Adipocyte (in vitro differentiated cells): Measurements from ENCODE around the gene ENDOD1.
"Not testable (repeated sequence)": the region's sequence is repeated elsewhere in the genome, so short reads cannot be mapped to it uniquely, and the experiment has no call there.

ENCODE experiments used
- DNase-seq: peaks from one replicate; pipeline ENCODE4 v3.0.0-alpha.2; 2015; ENCODE audit warnings: low read depth
- H3K27me3 ChIP-seq: replicated peaks from 2 replicates; pipeline ENCODE4 v1.7.0; 2013; ENCODE audit warnings: mild to moderate bottlenecking, low read length, moderate library complexity; ENCODE audit not compliant: control insufficient read depth, insufficient read depth
- H3K36me3 ChIP-seq: 2 replicates; pipeline ENCODE4 v1.7.0; 2013; ENCODE audit warnings: low read length, mild to moderate bottlenecking, moderate library complexity; ENCODE audit not compliant: control insufficient read depth, insufficient read depth, severe bottlenecking
- H3K4me1 ChIP-seq: 2 replicates; pipeline ENCODE4 v1.7.0; 2013; ENCODE audit warnings: mild to moderate bottlenecking, low read length, moderate library complexity; ENCODE audit not compliant: control insufficient read depth, insufficient read depth
- H3K4me3 ChIP-seq: 2 replicates; pipeline ENCODE4 v1.7.0; 2013; ENCODE audit warnings: mild to moderate bottlenecking, low read length, moderate library complexity
- H3K9ac ChIP-seq: 2 replicates; pipeline ENCODE4 v1.7.0; 2013; ENCODE audit warnings: mild to moderate bottlenecking, low read length, moderate library complexity
- H3K9me3 ChIP-seq: 2 replicates; pipeline ENCODE4 v1.7.0; 2013; ENCODE audit warnings: mild to moderate bottlenecking, low read length, moderate library complexity; ENCODE audit not compliant: control insufficient read depth

Gene ENDOD1

GRCh38 chr11:95089620-95090542 lies at the start of gene ENDOD1:
ENDOD1 (plus strand) TSS chr11:95089846; CDS start chr11:95089928, 82 bp downstream.
- H3K27me3 ChIP-seq, result no peaks in the 10 kb centered on the region
- no peaks in the 10 kb centered on the region for H3K36me3 ChIP-seq
- H3K4me1 ChIP-seq, result peaks cover 40% of the 10 kb centered on the region
- DNase-seq, result peak; percentile 94
- H3K4me3 ChIP-seq, result peak within 1 kb of the TSS; percentile 87
- peak within 1 kb of the TSS; percentile 90 for H3K9ac ChIP-seq
- H3K9me3 ChIP-seq, result no peaks in the 10 kb centered on the region

DNA sequence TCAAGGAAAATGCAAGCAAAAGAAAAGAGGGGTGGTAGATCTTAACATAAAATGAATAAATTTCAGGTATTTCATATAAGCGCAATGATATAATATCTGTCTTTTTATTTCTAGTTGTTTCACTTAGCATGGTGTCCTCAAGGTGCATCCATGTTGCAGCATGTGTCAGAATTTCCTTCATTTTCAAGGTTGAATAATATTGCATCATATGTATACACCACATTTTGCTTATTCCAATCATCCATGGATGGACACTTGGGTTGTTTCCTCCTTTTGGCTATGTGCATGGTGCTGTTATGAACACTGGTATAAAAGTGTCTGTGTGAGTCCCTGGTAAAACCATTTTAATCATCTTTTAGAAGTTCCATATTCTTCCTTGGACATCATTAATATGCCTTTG lies 47.4 kb upstream of the ENDOD1 start:
- Histone ChIP-seq H3K36me3 (no peaks in the 10 kb centered on the region), H3K27me3 (peaks cover 44% of the 10 kb centered on the region), H3K9ac (no peak overlapping the region), H3K9me3 (no peaks in the 10 kb centered on the region), H3K4me3 (no peak overlapping the region), H3K4me1 (no peaks in the 10 kb centered on the region)
- DNase-seq, result no peak

- Histone ChIP-seq H3K4me3 (no peak overlapping the region), H3K9me3 (no peaks in the 10 kb centered on the region), H3K36me3 (no peaks in the 10 kb centered on the region), H3K4me1 (no peaks in the 10 kb centered on the region), H3K27me3 (peaks cover 44% of the 10 kb centered on the region), H3K9ac (no peak overlapping the region)
- DNase-seq, result no peak
Measured at GRCh38 chr11:95042906-95043305, 46.7 kb upstream of the ENDOD1 start.

GRCh38 chr11:95044010-95044409 lies 45.6 kb upstream of the ENDOD1 start:
- Histone ChIP-seq H3K4me3 (no peak overlapping the region), H3K36me3 (no peaks in the 10 kb centered on the region), H3K4me1 (no peaks in the 10 kb centered on the region), H3K27me3 (peaks cover 44% of the 10 kb centered on the region), H3K9ac (no peak overlapping the region), H3K9me3 (no peaks in the 10 kb centered on the region)
- no peak for DNase-seq

GRCh38 chr11:95045812-95046211 lies 43.8 kb upstream of the ENDOD1 start:
- Histone ChIP-seq H3K9me3 (no peaks in the 10 kb centered on the region), H3K4me1 (no peaks in the 10 kb centered on the region), H3K4me3 (no peak overlapping the region), H3K27me3 (peaks cover 44% of the 10 kb centered on the region), H3K9ac (no peak overlapping the region), H3K36me3 (no peaks in the 10 kb centered on the region)
- DNase-seq, result no peak

DNA sequence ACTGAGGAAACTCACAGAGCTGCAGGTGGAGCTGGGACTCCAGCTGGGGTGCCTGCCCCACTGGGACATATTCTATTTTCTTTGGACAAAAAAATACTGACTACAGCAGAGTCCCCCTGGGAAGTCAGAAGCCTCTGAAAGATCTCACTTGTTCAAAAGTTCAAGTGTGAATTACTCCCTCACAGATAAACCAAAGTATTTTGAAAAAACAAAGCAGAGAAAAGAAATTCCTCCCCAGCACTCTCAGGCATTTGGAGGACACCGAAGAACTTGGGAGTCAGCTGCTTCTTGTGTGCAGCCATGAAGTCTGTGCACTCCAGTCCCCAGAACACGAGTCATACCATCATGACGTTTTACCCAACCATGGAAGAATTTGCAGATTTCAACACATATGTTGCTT lies 40.5 kb upstream of the ENDOD1 start, which contains the start of gene KDM4F:
Gene KDM4F (plus strand): TSS at position 301 of the 400 bp plus-strand sequence.
- H3K9me3 ChIP-seq, H3K4me1 ChIP-seq, DNase-seq, H3K4me3 ChIP-seq, H3K36me3 ChIP-seq, H3K9ac ChIP-seq: not testable (repeated sequence)
- peaks cover 30% of the 10 kb centered on the region for H3K27me3 ChIP-seq

GRCh38 chr11:95050595-95051202 lies 38.9 kb upstream of the ENDOD1 start:
- H3K36me3 ChIP-seq, result no peaks in the 10 kb centered on the region
- no peak for DNase-seq

DNA sequence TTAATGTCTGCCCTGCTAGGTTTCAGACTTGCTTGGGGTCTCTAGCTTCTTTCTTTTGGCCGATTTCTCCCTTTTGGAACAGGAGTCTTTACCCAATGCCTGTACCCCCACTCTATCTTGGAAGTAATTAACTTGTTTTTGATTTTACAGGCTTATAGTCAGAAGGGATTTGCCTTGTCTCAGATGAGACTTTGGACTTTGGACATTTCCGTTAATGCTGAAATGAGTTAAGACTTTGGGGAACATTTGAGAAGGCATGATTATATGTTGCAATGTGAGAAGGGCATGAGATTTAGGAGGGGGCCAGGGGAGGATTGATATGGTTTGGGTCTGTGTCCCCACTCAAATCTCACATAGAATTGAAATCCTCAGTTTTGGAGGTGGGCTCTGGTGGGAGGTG lies 35.3 kb upstream of the ENDOD1 start:
- H3K4me3 ChIP-seq, result no peak overlapping the region
- DNase-seq, result no peak
- H3K36me3 ChIP-seq, result no peaks in the 10 kb centered on the region
- H3K9ac ChIP-seq, result no peak overlapping the region
- peaks cover 29% of the 10 kb centered on the region for H3K27me3 ChIP-seq
- H3K4me1 ChIP-seq, result peaks cover 6% of the 10 kb centered on the region
- H3K9me3 ChIP-seq, result no peaks in the 10 kb centered on the region

More at GRCh38 chr11:95050595-95051202, 38.9 kb upstream of the ENDOD1 start:
- no peak overlapping the region for H3K9ac ChIP-seq
- H3K4me1 ChIP-seq, result peaks cover 6% of the 10 kb centered on the region
- peaks cover 30% of the 10 kb centered on the region for H3K27me3 ChIP-seq
- H3K9me3 ChIP-seq, result no peaks in the 10 kb centered on the region
- no peak overlapping the region for H3K4me3 ChIP-seq

DNA sequence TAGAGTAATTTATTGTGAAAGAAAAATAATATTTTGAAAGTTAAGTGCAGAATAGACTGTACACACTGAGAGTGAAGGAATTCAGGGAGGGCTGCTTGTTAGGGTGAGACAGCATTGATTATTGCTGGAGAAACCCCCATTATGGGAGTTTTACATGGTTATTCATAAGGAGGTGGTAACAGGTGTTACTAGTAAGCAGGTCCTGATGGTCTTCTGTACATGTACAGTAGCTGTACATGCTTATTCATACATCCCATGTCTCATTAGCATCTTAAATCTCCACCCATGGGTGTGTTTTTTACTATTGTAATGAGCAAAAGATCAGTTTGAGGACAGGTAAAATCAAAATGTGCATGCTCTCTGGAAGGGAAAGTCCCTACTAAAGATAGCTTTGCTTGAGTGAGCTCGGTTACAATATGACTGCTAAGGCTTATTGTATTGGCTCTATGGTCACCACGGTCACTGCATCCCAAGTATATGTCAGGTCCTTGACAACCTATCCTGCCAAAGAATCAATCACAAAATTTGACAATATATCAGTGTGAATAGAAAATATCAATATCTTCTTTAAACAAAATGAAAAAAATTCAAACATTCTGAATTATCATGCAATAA lies 34.3 kb upstream of the ENDOD1 start:
- peaks cover 6% of the 10 kb centered on the region for H3K4me1 ChIP-seq
- DNase-seq, result no peak
- no peak overlapping the region for H3K4me3 ChIP-seq
- no peak overlapping the region for H3K9ac ChIP-seq
- H3K9me3 ChIP-seq, result no peaks in the 10 kb centered on the region
- peaks cover 28% of the 10 kb centered on the region for H3K27me3 ChIP-seq
- H3K36me3 ChIP-seq, result no peaks in the 10 kb centered on the region

- Histone ChIP-seq H3K27me3 (peaks cover 26% of the 10 kb centered on the region), H3K4me1 (no peaks in the 10 kb centered on the region), H3K4me3 (no peak overlapping the region), H3K36me3 (no peaks in the 10 kb centered on the region), H3K9ac (no peak overlapping the region), H3K9me3 (no peaks in the 10 kb centered on the region)
- DNase-seq, result no peak
Measured at GRCh38 chr11:95057959-95058358, 31.7 kb upstream of the ENDOD1 start.

DNA sequence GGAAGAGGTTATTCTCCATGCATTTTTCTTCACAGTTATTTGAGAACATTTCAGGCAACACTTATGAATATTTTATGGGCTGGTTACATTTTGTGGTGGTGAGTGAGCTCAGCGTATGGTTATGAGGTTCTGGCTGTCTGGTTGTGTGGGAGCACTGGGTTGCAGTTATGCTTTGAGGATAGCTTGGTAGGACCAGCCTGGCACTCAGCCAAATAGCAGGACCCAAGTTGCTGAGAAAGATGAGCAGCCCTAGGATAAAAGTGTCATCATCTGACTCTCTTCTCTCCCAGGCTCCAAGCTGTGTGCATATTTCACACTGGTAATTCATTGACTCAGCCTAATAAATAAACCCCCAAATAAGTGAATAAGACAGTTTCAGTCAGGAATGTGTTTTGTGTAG lies 31.0 kb upstream of the ENDOD1 start:
- Histone ChIP-seq H3K27me3 (peaks cover 20% of the 10 kb centered on the region), H3K9me3 (no peaks in the 10 kb centered on the region), H3K4me3 (no peak overlapping the region), H3K9ac (no peak overlapping the region), H3K4me1 (no peaks in the 10 kb centered on the region), H3K36me3 (no peaks in the 10 kb centered on the region)
- no peak for DNase-seq
